Activated CD8-positive, alpha-beta T cell treated with anti-CD3 and anti-CD28 coated beads for 36 hours (primary cell): ENCODE results near the gene SYT15. TPM values are rescaled to one million over a fixed set of nuclear protein-coding genes. Genes with fewer than 3 reads are reported as not detected.
A peak's percentile ranks its signal among the peaks of the same experiment; 100 is the strongest.

ENCODE experiments used
- ATAC-seq: fragments of 200-7000 bp; cut with Tn5 transposase; one replicate; pipeline ENCODE4 v1.10.0; 2021; ENCODE audit warnings: mild to moderate bottlenecking, moderate library complexity
- CTCF ChIA-PET: fragments of 350-600 bp; sonication (Branson Sonifier 250); formaldehyde crosslinking; loops from one replicate; lab custom pipeline; 2021; ENCODE audit warnings: antibody characterized with exemption; lab: Charles Lee
- POLR2A ChIA-PET: fragments of 350-600 bp; sonication (Branson Sonifier 250); formaldehyde crosslinking; loops from one replicate; lab custom pipeline; 2021; ENCODE audit warnings: antibody characterized with exemption; lab: Charles Lee
- DNase-seq: peaks from one replicate; pipeline ENCODE4 v3.0.0-alpha.2; 2020
- H3K27ac Mint-ChIP-seq: one replicate; pipeline ENCODE4 v1.8.0; 2021; ENCODE audit warnings: mild to moderate bottlenecking, mixed read lengths
- H3K27me3 Mint-ChIP-seq: one replicate; pipeline ENCODE4 v1.8.0; 2021; ENCODE audit warnings: mixed read lengths
- H3K36me3 Mint-ChIP-seq: one replicate; pipeline ENCODE4 v1.8.0; 2021; ENCODE audit warnings: low read depth, mixed read lengths
- H3K4me1 Mint-ChIP-seq: one replicate; pipeline ENCODE4 v1.8.0; 2021; ENCODE audit warnings: low read depth, mixed read lengths
- H3K4me3 Mint-ChIP-seq: one replicate; pipeline ENCODE4 v1.8.0; 2021; ENCODE audit warnings: mild to moderate bottlenecking, moderate library complexity, mixed read lengths
- H3K9me3 Mint-ChIP-seq: one replicate; pipeline ENCODE4 v1.8.0; 2021; ENCODE audit warnings: mixed read lengths
- CTCF ChIP-seq: fragments of 200-600 bp; IDR thresholded peaks from one replicate; pipeline ENCODE4 v1.8.0; 2022; ENCODE audit warnings: antibody characterized with exemption, mild to moderate bottlenecking
- intact Hi-C: fragments of 100-400 bp; cut with micrococcal nuclease; formaldehyde crosslinking; loops from one replicate; pipeline ENCODE4 v1.10.0; 2022
- total RNA-seq, 2 experiments: library from RNA; stranded (reverse); gene quantifications; one replicate each; pipeline ENCODE4 v1.2.3, GENCODE V29; 2021

The SYT15 gene
- total RNA-seq, 2 experiments from 2014 or later, result 0.59 to 0.98 TPM

DNA sequence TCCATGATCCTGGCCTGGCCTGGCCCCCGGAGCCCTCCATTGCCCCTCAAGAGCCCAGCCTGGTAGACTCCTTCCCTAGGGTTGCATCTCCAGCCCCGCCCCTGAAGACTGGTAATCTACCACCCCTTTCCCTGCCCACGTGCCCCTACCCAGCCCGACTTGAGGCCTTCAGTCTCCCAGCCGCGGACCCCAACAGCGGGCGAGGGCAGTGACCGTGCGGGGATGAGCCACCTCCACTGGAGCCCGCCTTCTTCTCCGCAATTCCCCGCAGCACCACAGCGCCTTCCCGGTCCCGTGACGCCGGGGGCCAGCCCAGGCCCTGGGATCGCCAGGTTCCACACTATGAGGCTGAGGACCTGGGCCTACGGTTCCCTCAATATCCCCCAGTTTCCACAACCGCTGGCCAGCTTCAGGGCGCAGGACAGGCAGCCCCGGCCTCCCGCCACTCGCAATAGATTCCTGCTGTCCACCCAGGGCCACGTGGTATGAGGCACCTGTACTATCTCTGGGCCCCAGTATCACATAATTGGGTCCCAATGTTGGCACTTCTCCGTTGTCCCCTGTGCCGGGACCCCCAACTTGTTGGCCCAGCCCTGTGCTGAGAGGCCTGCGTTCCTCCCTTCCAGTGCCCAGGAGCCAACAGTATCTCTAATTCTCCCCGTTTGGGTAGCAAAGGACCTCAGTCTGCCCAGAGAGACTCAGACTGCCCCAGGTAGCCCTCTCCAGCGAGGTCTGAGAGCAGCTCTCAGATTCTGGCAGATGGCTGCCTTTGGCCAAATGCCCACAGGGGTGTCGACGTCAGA is 21.4 kb upstream of the SYT15 start:
- POLR2A ChIA-PET, result no interaction called here
- H3K4me3 Mint-ChIP-seq, result peak overlapping the region; percentile 47
- no peak overlapping the region for H3K27ac Mint-ChIP-seq
- no peak for DNase-seq
- H3K27me3 Mint-ChIP-seq, result peaks cover 6% of the 10 kb centered on the region
- CTCF ChIA-PET, result no interaction called here
- peaks cover 4% of the 10 kb centered on the region for H3K4me1 Mint-ChIP-seq
- no peak for TF ChIP-seq CTCF
- H3K9me3 Mint-ChIP-seq, result no peaks in the 10 kb centered on the region
- intact Hi-C loops, result no loop called here
- no peak for ATAC-seq
- H3K36me3 Mint-ChIP-seq, result no peaks in the 10 kb centered on the region

DNA sequence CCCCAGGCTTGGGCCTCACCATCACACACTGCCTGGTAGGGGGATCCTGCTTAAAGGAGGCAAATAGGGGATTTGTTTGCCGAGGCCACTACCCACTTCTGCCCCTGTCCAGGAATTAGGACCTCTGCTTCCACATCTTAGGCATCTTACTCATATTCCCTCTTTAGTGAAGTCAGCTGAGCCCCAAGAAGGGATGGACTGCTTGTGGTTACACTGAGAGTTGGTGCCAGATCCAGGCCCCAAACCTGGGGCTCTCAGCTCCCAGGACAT is 20.9 kb upstream of the SYT15 start:
- TF ChIP-seq CTCF, result no peak
- Mint-ChIP-seq H3K27me3 (peaks cover 6% of the 10 kb centered on the region), H3K9me3 (no peaks in the 10 kb centered on the region), H3K4me1 (peaks cover 4% of the 10 kb centered on the region), H3K36me3 (no peaks in the 10 kb centered on the region), H3K4me3 (no peak overlapping the region), H3K27ac (no peak overlapping the region)
- ATAC-seq (no peak), DNase-seq (no peak)
- POLR2A ChIA-PET, result interaction anchor here (0.6 kb wide), 1 partner anchor 1301 kb away, joined by 3 read pairs; no protein-coding TSS in a partner anchor
- CTCF ChIA-PET, result interaction anchor here (0.8 kb wide), 1 partner anchor 9 kb away, joined by 3 read pairs; no protein-coding TSS in a partner anchor
- intact Hi-C loops, result no loop called here

DNA sequence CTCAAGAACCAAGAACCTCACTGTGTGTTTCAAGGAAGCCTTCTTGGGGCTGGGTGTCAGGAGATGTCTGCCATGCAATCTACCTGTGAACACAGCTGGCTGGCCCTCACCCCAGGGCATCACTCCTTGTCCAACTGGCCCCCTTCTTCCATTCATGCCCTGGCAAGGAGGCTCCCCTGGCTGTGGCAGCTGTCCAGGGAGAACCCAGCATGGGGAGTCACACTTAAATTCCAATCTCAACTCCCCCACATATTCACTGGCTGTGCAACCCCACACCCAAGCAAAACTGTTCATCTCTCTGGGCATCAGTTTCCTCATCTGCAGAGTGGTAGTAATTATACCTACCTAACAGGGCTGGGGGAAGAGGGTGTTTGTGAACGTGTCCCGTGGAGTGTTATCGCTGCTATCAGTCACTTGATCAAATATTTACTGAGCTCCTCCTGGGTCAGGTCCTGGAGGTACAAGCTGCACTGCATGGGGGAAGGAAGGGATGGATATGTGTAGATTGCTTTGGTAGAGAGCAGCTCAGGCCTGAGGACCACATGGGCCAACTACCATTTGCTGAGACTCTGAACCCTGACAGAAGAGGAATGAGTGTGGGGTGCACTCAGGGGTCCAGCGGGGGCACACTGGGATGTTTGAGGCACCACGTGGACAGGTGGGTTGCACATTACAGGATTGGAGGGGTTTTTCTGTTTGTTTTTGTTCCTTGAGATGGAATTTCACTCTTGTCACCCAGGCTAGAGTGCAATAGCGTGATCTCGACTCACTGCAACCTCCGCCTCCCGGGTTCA is 20.3 kb upstream of the SYT15 start:
- Mint-ChIP-seq H3K36me3 (no peaks in the 10 kb centered on the region), H3K4me1 (peaks cover 4% of the 10 kb centered on the region), H3K9me3 (no peaks in the 10 kb centered on the region), H3K4me3 (no peak overlapping the region), H3K27ac (no peak overlapping the region), H3K27me3 (peaks cover 6% of the 10 kb centered on the region)
- ChIA-PET CTCF (interaction anchor here (0.8 to 1.0 kb wide), 2 partner anchors 10 to 329 kb away, joined by 3 read pairs; no protein-coding TSS in a partner anchor), POLR2A (interaction anchor here (0.6 kb wide), 1 partner anchor 1302 kb away, joined by 3 read pairs; no protein-coding TSS in a partner anchor)
- ATAC-seq (no peak), DNase-seq (no peak)
- intact Hi-C loops, result no loop called here
- TF ChIP-seq CTCF, result no peak

DNA sequence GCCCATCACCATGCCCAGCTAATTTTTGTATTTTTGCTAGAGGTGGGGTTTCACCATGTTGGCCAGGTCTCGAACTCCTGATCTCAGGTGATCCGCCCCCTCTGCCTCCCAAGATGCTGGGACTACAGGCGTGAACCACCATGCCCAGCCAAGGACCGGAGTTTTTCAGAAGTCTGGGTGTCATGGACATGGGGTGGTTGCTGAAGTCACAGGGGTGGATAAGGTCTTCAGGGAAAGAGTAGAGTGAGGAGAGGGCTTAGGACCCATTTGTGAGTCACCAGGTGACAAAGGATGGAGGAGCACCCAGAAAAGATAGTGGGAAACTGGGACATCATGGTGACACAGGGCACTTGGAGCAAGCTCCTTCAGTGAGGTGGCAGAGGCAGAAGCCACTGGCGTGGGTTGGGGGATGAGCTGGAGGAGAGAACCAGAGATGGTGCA is 19.7 kb upstream of the SYT15 start:
- intact Hi-C loops, result no loop called here
- no peak for TF ChIP-seq CTCF
- POLR2A ChIA-PET, result no interaction called here
- Mint-ChIP-seq H3K4me1 (peaks cover 4% of the 10 kb centered on the region), H3K4me3 (no peak overlapping the region), H3K9me3 (no peaks in the 10 kb centered on the region), H3K27me3 (peaks cover 6% of the 10 kb centered on the region), H3K36me3 (no peaks in the 10 kb centered on the region), H3K27ac (no peak overlapping the region)
- ATAC-seq (no peak), DNase-seq (no peak)
- CTCF ChIA-PET, result interaction anchor here (1.0 to 1.2 kb wide), 2 partner anchors 15 to 330 kb away, joined by 3 to 4 read pairs; no protein-coding TSS in a partner anchor
